OCI-LY1 (cell line): ENCODE measurements around the gene PTPRM.

ENCODE experiments used
- H2AFZ ChIP-seq: fragments of 200-600 bp; sonication (generic), shearing (Covaris generic); 2 replicates; pipeline ENCODE4 v1.6.0; 2014; ENCODE audit warnings: antibody characterized with exemption, mild to moderate bottlenecking, low read length
- H3F3A ChIP-seq: fragments of 200-600 bp; sonication (generic), shearing (Covaris generic); 2 replicates; pipeline ENCODE4 v1.6.0; 2014; ENCODE audit warnings: mild to moderate bottlenecking, antibody characterized with exemption, low read length, moderate library complexity; ENCODE audit not compliant: insufficient read depth
- H3K27ac ChIP-seq: fragments of 200-600 bp; sonication (generic); 2 replicates; pipeline ENCODE4 v1.5.1; 2014; ENCODE audit warnings: low read length, mixed run types, mild to moderate bottlenecking, low read depth; ENCODE audit not compliant: poor library complexity, severe bottlenecking
- H3K27me3 ChIP-seq: fragments of 200-600 bp; sonication (generic); 2 replicates; pipeline ENCODE4 v1.6.0; 2014; ENCODE audit warnings: antibody characterized with exemption, mild to moderate bottlenecking, low read length, moderate library complexity; ENCODE audit not compliant: insufficient read depth
- H3K36me3 ChIP-seq: fragments of 200-600 bp; sonication (generic); 2 replicates; pipeline ENCODE4 v1.6.1; 2014; ENCODE audit warnings: mild to moderate bottlenecking, antibody characterized with exemption, low read length, moderate library complexity, mixed read lengths; ENCODE audit not compliant: insufficient read depth
- H3K4me1 ChIP-seq: fragments of 200-600 bp; sonication (generic); 2 replicates; pipeline ENCODE4 v1.5.1; 2014; ENCODE audit warnings: mild to moderate bottlenecking, low read length, moderate library complexity; ENCODE audit not compliant: insufficient read depth, severe bottlenecking
- H3K4me2 ChIP-seq: fragments of 200-600 bp; sonication (generic), shearing (Covaris generic); 2 replicates; pipeline ENCODE4 v1.6.1; 2014; ENCODE audit warnings: low read length
- H3K4me3 ChIP-seq: fragments of 200-600 bp; sonication (generic); 2 replicates; pipeline ENCODE4 v1.5.1; 2014; ENCODE audit warnings: low read length, low read depth, mild to moderate bottlenecking, mixed read lengths; ENCODE audit not compliant: poor library complexity, severe bottlenecking
- H3K79me2 ChIP-seq: fragments of 200-600 bp; shearing (Covaris generic); 2 replicates; pipeline ENCODE4 v1.6.1; 2016; ENCODE audit warnings: mixed run types, low read length, mixed read lengths; ENCODE audit not compliant: insufficient read depth
- H3K9ac ChIP-seq: fragments of 200-600 bp; sonication (generic), shearing (Covaris generic); 2 replicates; pipeline ENCODE4 v1.6.1; 2014; ENCODE audit warnings: mild to moderate bottlenecking, low read length, mixed read lengths
- H3K9me2 ChIP-seq: fragments of 200-600 bp; sonication (generic), shearing (Covaris generic); 2 replicates; pipeline ENCODE4 v1.6.1; 2014; ENCODE audit warnings: low read depth, mild to moderate bottlenecking, low read length, mixed read lengths
- H3K9me3 ChIP-seq: fragments of 200-600 bp; shearing (Covaris generic); 2 replicates; pipeline ENCODE4 v1.6.1; 2014; ENCODE audit warnings: low read length, mixed read lengths
- H4K20me1 ChIP-seq: fragments of 200-600 bp; sonication (generic), shearing (Covaris generic); 2 replicates; pipeline ENCODE4 v1.6.0; 2016; ENCODE audit warnings: mild to moderate bottlenecking, low read length; ENCODE audit not compliant: insufficient read depth
- EZH2 ChIP-seq: fragments of 200-600 bp; sonication (generic), shearing (Covaris generic); IDR thresholded peaks from 2 replicates; pipeline ENCODE4 v1.8.0; 2017; ENCODE audit warnings: borderline replicate concordance, mixed run types, mild to moderate bottlenecking, antibody characterized with exemption, low read length, moderate library complexity, mixed read lengths
- TF ChIP-seq, protein P1 (sequence below): fragments of 200-600 bp; sonication (generic), shearing (Covaris generic); IDR thresholded peaks from 2 replicates; pipeline ENCODE4 v1.5.1; 2017; ENCODE audit warnings: mild to moderate bottlenecking, antibody characterized with exemption, low read length, moderate library complexity, mixed read lengths

The PTPRM gene

DNA sequence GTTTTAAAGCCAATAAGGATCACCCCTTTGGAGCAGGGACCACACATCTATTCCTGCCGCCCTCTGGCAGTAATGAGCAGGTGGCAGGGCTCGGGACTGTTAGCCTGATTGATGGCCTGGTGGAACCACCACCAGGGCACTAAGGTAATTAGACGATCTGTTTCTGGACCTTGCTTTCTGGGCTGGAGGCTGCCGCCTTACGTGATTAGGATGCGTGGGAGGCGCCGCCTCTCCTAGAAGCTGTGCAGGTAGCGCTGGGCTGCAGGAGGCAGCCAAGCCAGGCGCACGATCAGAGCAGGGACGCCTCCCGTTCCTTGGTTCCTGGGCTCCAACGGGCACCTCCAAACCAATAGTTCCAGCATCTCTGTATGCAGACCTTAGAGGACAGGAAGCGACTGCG, 799.5 kb downstream of the PTPRM start:
- no peaks in the 10 kb centered on the region for H3K79me2 ChIP-seq
- H3K9me2 ChIP-seq, result no peaks in the 10 kb centered on the region
- no peak overlapping the region for H3K27ac ChIP-seq
- no peaks in the 10 kb centered on the region for H3K9me3 ChIP-seq
- H3F3A ChIP-seq, result no peaks in the 10 kb centered on the region
- H3K36me3 ChIP-seq, result no peaks in the 10 kb centered on the region
- H3K9ac ChIP-seq, result no peak overlapping the region
- H3K4me2 ChIP-seq, result no peak overlapping the region
- H3K4me3 ChIP-seq, result no peak overlapping the region
- TF ChIP-seq, protein P1, sequence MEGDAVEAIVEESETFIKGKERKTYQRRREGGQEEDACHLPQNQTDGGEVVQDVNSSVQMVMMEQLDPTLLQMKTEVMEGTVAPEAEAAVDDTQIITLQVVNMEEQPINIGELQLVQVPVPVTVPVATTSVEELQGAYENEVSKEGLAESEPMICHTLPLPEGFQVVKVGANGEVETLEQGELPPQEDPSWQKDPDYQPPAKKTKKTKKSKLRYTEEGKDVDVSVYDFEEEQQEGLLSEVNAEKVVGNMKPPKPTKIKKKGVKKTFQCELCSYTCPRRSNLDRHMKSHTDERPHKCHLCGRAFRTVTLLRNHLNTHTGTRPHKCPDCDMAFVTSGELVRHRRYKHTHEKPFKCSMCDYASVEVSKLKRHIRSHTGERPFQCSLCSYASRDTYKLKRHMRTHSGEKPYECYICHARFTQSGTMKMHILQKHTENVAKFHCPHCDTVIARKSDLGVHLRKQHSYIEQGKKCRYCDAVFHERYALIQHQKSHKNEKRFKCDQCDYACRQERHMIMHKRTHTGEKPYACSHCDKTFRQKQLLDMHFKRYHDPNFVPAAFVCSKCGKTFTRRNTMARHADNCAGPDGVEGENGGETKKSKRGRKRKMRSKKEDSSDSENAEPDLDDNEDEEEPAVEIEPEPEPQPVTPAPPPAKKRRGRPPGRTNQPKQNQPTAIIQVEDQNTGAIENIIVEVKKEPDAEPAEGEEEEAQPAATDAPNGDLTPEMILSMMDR, result no peak
- TF ChIP-seq EZH2, result no peak
- no peaks in the 10 kb centered on the region for H3K4me1 ChIP-seq
- H2AFZ ChIP-seq, result no peak overlapping the region
- H3K27me3 ChIP-seq, result no peaks in the 10 kb centered on the region; the same call in 1 of the 2 replicates
- H4K20me1 ChIP-seq, result no peaks in the 10 kb centered on the region

DNA sequence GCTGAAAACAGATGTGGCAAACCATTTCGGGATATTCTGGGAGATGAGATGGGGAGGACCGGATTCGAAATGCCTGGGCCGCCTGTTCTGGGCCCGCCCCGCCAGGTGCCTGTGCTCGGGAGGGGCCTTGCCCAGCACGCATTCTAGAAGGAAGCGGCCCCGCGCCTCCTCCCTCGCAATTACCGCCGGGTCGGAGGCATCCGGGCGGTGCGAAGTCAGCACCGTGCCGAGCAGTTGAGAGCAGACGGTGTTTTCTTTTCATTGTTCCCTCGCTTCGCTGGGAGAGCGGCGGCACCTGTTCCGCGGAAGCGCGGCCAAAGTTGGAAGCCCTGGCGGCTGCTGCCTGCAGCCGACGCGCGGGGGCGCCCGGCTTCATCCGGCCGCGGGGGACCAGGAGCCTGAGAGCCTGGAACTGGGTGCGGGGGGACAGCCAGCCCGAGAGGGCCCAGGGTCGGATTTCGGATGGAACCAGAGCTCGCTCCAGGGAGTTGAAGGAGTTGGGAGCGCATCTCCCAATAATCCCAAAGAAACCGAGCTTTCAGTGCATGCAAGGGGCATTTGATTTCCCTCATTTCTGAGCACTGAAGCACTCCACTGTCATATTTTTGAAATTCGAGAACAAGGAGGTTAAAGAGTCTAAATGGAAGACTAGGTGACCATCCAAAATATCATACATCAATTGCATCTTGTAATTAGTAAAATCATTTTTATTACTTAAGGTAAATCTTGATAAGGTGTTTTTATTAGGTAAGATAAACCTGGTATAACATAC, 800.3 kb downstream of the PTPRM start:
- Histone ChIP-seq H3K9me2 (no peaks in the 10 kb centered on the region), H4K20me1 (no peaks in the 10 kb centered on the region), H3K9me3 (no peaks in the 10 kb centered on the region), H3F3A (no peaks in the 10 kb centered on the region), H2AFZ (no peak overlapping the region), H3K9ac (no peak overlapping the region), H3K36me3 (no peaks in the 10 kb centered on the region), H3K4me2 (no peak overlapping the region), H3K4me1 (no peaks in the 10 kb centered on the region), H3K4me3 (no peak overlapping the region), H3K27me3 (no peaks in the 10 kb centered on the region; the same call in 1 of the 2 replicates), H3K79me2 (no peaks in the 10 kb centered on the region), H3K27ac (no peak overlapping the region)
- TF ChIP-seq EZH2, result no peak
- TF ChIP-seq, protein P1, result no peak

DNA sequence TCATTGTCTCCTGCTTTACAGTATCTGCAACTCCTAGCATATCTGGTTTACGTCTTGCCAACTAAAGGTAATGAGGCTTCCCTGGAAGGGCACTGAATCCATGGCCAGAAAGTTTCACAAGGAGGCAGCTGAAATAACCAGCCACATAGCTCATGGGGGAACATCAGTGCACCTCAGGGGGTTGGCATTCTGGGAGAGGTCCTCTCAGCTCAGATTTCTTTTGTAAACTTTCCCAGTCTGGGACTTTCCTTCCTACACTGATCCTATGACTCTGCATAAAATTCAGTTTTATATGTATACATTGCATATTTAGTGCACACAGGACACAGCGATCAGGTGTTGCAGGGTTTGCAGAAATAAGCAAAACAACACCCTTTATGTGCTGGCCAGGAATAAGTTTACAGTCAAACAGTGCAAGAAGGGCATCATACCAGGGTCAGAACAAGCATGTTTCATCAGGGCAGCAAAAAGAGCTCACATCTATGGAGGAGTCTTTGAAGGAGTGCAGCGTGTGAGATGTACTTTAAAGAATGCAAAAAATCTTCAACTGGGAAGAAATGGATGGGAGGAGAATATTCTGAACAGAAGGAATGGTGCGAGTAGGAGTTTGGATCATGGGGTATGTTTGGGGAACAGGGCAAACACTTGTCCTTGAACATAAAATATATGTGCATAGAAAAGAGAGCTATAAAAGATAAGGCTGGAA, 801.5 kb downstream of the PTPRM start:
- TF ChIP-seq EZH2, result no peak
- TF ChIP-seq, protein P1, result no peak
- H3K4me2 ChIP-seq, result no peak overlapping the region

More for the DNA sequence above, 801.5 kb downstream of the PTPRM start:
- Histone ChIP-seq H3K4me1 (no peaks in the 10 kb centered on the region), H3K4me3 (no peak overlapping the region), H4K20me1 (no peaks in the 10 kb centered on the region), H2AFZ (no peak overlapping the region), H3K36me3 (no peaks in the 10 kb centered on the region), H3F3A (no peaks in the 10 kb centered on the region), H3K27me3 (no peaks in the 10 kb centered on the region; the same call in 1 of the 2 replicates), H3K79me2 (no peaks in the 10 kb centered on the region), H3K9ac (no peak overlapping the region), H3K27ac (no peak overlapping the region), H3K9me3 (no peaks in the 10 kb centered on the region), H3K9me2 (no peaks in the 10 kb centered on the region)
